ENCODE results near the gene ABCC10.
"Not testable (repeated sequence)": the region's sequence is repeated elsewhere in the genome, so short reads cannot be mapped to it uniquely, and the experiment has no call there.

The ABCC10 gene

GRCh38 chr6:43496370-43497128 is 69.2 kb downstream of the ABCC10 start:
- no peak for DNase-seq (ENCODE audit: low read depth in 2 of 2)

GRCh38 chr6:43497129-43497396 is 69.7 kb downstream of the ABCC10 start:
- no peak for DNase-seq (ENCODE audit: low read depth in 2 of 2)

- no peak for DNase-seq (ENCODE audit: low read depth in 2 of 2)
Observed at GRCh38 chr6:43497689-43498088, 70.3 kb downstream of the ABCC10 start.

- DNase-seq (ENCODE audit: low read depth in 2 of 2), result not testable (repeated sequence)
Observed at GRCh38 chr6:43498291-43498690, 71.0 kb downstream of the ABCC10 start.

GRCh38 chr6:43499028-43499815 is 71.9 kb downstream of the ABCC10 start:
- DNase-seq (ENCODE audit: low read depth in 2 of 2), result no peak
